Superior temporal gyrus (tissue), 1 donor: ENCODE data around the gene MAP7D3.
A peak's percentile ranks its signal among the peaks of the same experiment; 100 is the strongest.

Experiments used
- DNase-seq: peaks from one replicate; pipeline ENCODE4 v3.0.0-alpha.2; 2016; ENCODE audit errors: extremely low spot score

Gene MAP7D3

GRCh38 chrX:136206916-136207315, 44.3 kb downstream of the MAP7D3 start:
- no peak for DNase-seq

DNA sequence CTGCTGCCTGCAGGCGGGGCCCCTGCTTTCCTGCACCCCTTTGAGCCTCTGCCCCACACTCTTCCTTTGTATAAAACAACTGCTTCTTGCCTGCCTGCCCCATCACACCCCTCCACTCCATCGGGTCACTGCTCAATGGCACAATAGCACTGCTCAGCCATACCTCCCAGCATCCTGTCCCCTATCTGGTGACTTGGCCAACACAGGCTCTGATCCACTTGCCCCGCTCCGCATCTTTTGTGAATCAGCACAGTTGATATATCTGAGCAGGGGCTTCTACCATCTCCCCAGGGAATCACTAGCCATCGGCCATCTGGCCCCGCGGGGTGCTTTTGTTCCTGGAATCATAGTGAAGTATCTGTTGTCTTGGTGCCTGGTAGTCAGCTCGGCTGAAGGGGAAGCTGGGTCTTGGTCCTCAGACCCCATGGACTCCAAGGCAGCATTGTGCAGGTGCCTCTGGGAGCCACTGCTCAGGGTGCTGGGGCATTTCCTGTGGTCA, 45.3 kb downstream of the MAP7D3 start:
- DNase-seq = no peak

GRCh38 chrX:136204571-136204970, 46.6 kb downstream of the MAP7D3 start:
- no peak for DNase-seq

DNA sequence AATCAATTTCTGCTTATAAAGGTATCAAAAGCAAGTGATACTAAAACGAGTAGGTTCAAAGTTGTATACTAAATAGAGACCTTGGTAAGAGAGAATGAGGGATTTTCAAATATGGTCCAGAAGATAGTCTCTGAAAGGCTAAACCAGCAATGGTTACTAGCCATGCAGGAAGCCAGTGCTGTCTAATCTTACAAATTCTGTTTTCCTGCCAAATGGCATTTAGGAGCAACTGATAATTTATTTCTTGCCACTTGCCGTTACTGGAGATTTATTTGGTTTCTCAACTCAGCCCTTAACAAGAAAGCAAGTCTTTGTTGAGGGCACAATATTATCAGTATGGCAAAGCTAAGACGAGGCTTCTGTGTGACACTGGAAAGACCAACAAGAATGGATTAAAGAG, 47.2 kb downstream of the MAP7D3 start:
- DNase-seq = no peak

DNA sequence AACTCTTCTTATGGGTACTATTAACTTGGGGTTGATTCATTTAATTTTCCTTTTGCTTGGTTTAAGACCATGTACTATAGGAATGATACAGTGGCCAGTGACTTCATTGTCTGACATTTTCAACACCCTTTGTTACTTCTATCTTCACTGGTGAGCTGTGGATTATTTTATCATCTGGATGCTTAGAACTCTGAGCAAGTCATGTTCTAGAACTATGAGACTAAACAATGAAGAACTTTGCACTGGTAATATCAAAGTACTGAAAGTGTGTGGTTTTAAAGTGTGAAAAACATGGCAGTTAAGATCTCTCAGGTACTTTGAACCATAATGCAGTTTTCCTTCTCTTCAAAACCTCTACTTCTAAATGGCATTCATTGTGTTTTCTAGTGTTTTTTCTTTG, 47.8 kb downstream of the MAP7D3 start:
- no peak for DNase-seq

DNA sequence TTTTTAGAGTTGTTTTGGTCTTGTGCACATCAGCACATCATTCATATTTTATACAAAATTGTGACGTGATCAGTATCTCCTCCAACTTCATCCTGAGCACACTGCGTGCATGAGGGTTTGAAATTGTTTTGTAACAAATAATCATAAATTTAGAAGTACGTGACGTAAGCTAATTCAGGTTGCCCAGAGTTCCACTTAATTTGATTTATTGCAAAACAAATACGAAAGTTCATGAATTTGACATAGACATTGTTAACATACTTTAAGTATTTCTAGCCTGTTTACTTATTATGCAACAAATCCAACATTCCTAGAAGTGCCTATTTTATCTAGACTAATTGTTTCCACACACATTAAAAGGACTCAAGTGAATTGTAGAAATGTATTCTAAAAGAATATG, 48.3 kb downstream of the MAP7D3 start:
- DNase-seq = no peak

DNA sequence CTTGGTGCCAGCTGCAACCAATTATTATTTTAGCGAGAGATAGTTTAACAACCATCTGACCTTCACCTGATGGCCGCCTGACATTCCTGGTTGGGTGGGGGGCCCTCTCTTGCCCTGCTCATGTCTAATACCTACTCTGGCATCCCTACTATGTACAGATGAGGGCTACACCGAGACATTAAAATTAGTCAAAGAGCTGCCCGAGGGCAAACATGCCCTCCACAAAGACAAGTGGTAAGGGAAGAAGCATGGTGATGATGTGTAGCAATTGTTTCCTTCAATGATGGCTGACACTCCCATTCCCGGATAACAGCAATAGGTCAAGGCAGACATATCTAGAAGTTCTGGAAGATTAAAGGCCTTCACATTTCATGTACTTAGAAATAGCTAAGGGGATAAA, 49.6 kb downstream of the MAP7D3 start:
- no peak for DNase-seq

- DNase-seq = no peak
Measured at GRCh38 chrX:136200466-136200865, 50.7 kb downstream of the MAP7D3 start.

DNA sequence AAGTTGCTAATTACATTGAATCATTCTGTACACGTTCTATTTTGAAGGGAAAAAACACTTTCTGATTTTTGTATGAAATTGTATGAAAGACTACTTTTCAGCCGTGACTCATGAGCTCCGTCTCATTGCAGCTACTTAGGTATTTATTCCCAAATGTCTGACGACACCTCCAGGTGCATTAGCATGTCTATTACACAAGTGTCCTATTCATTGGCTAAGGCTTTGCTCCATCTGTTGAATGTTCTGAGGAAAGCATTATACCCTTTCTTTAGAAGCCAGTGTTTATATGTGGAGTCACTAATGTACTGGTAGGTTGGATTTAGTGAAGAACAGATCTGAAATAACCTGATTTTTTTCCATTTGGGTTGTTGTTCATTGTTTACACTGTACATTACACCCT, 51.8 kb downstream of the MAP7D3 start:
- DNase-seq = peak; percentile 14

- no peak for DNase-seq
Measured at GRCh38 chrX:136198678-136199243, 52.4 kb downstream of the MAP7D3 start.

- no peak for DNase-seq
Measured at GRCh38 chrX:136198010-136198409, 53.2 kb downstream of the MAP7D3 start.

- DNase-seq = no peak
Measured at GRCh38 chrX:136196691-136197155, 54.5 kb downstream of the MAP7D3 start.

DNA sequence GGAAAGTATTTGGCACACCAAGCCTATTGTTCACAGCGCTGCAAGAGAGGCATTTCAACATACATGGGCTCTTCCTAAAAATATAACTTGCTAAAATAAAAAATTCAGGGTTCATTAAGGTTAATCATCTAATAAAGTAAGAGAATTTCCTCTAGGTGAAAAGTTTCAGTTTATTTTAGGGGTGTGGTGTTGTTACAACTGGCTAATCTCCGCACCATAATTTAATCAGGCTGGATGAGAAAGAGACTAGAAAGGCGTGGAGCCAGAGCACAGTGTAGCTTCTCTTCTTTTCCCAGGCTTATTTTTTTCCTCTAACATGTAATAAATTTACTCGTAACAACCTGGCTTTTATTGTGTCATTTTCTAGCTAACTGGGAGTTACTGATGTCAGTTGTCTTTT, 56.0 kb downstream of the MAP7D3 start:
- no peak for DNase-seq

- no peak for DNase-seq
Measured at GRCh38 chrX:136194536-136194935, 56.7 kb downstream of the MAP7D3 start.

DNA sequence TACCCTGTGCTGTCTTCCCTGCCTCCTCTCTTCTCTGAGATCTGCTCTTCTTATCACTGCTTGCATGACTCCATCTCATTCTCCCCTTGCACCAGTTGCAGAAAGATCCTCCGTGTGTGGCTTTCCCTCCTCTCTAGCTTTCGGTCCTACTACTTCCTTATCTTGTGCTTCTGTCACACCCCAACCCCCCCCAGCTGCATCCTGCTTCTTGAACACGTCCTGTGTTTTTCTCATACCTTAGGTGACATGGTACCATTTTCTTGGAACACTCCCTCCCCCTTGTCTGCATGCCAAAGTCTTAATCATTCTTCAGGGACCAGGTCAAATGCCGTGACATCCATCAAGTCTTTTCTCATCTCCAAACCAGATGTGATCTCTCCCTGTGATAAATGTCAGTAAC, 57.4 kb downstream of the MAP7D3 start:
- DNase-seq = no peak

- DNase-seq = no peak
Measured at GRCh38 chrX:136192839-136193414, 58.3 kb downstream of the MAP7D3 start.

- DNase-seq = no peak
Measured at GRCh38 chrX:136192135-136192534, 59.1 kb downstream of the MAP7D3 start.

DNA sequence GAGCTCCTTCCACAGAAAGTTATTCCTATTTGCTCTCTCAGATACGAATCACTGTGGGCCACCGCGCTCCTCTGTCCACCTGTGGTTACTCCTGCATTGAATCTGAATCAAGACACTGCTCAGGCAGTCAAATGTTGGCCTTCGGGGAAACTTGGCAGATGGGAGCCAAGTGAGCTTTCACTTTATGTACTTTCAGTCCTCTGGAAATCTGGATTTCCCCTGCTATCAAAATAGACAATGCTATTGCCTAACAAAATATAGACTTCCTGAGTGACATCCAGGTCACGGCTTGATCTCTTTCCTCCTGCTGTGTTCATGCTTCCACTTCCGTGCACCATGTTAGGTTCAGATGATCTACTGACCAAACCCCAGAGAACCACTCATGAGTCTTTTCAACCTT, 60.0 kb downstream of the MAP7D3 start:
- no peak for DNase-seq

DNA sequence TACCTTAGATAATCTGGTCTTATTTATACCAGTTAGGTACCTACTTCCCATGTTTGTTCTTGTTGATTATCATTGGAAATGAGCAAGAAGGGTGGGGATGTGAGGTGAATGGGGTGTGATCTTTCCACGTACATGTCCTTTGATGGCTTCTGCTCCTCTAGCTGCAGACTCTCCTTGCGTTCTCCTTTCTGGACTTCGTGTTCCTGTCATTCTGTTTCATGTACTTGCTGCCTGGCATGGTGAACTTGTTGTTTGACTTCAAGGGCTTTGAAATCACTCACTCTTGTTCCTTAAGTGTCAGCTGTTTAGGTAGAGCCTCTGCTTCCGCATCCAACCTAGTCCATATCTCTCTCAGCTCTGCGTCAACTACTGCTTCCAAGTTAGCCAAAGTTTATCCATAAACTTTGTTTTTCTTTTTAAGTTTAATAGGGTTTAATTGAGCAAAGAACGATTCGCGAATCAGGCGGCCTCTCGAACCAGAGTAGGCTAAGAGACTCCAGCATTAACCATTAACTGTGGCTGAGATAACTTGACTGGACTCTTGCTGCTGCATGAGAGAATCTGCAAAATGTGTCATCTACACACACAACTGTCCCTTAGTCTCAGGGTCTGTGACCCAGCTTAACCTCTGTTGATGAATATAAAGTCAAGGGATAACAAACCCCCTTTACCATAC, 61.0 kb downstream of the MAP7D3 start:
- no peak for DNase-seq

- no peak for DNase-seq
Measured at GRCh38 chrX:136189222-136189621, 62.0 kb downstream of the MAP7D3 start.

DNA sequence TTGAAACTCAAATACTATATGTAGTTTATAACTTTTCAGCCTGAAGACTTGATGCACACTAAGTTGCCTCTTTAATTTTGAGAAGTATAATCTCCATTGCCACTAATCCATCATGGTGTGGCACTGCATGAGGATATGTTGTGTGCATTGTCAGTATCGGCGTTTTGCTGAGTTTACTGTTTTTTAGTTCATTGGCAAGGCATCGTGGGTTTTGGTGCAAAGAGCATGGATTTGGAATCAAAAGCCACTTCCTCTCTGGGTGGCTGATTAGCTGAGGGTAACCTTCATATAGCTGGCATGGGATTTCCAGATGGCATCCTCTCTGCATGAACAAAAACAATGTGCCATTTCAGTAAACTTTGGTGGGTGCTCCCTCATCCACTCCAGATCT, 65.2 kb downstream of the MAP7D3 start:
- DNase-seq = no peak

GRCh38 chrX:136185401-136186022, 65.7 kb downstream of the MAP7D3 start:
- no peak for DNase-seq

DNA sequence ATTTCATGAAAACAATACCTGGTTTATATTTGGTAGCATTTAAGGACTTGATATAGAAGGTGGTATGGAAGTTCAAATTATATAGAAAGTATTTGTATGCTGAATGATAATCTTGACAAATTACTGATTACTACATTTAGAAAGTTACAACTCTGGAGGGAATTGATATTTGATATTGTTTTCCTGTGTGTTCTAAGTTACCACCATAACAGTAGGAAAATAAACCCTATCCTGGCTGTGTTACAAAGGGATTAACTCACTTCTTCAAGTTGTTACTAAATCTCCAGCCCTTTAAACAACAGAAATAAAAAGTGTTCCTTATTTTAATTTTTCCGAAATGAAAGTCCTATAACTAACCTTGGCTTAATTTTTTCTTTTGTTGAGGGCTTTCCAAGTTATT, 67.3 kb downstream of the MAP7D3 start:
- DNase-seq = no peak
